B cell (primary cell): ENCODE data around the gene ARL5B. TPM values are rescaled to one million over a fixed set of nuclear protein-coding genes. Genes with fewer than 3 reads are reported as not detected.

Experiments used
- ATAC-seq: fragments of 200-7000 bp; cut with Tn5 transposase; one replicate; pipeline ENCODE4 v1.10.0; 2021; ENCODE audit warnings: low read depth, mild to moderate bottlenecking, moderate number of reproducible peaks, moderate library complexity
- CTCF ChIA-PET: fragments of 350-600 bp; sonication (Branson Sonifier 250); formaldehyde crosslinking; loops from one replicate; lab custom pipeline; 2021; ENCODE audit warnings: antibody characterized with exemption, inconsistent platforms; lab: Charles Lee
- POLR2A ChIA-PET: fragments of 350-600 bp; sonication (Branson Sonifier 250); formaldehyde crosslinking; loops from one replicate; lab custom pipeline; 2021; ENCODE audit warnings: antibody characterized with exemption; lab: Charles Lee
- DNase-seq: peaks from one replicate; pipeline ENCODE4 v3.0.0; 2013
- H2AFZ ChIP-seq: 2 replicates; pipeline ENCODE4 v1.6.1; 2012; ENCODE audit warnings: mild to moderate bottlenecking, low read depth, low read length; ENCODE audit not compliant: insufficient read depth, poor library complexity, severe bottlenecking
- H3K27ac ChIP-seq, 2 donors: 1 replicate in 1 of 2; 2 replicates in 1 of 2; pipeline ENCODE4 v1.5.1; 2012 to 2013; ENCODE audit warnings: low read length in 2 of 2, mild to moderate bottlenecking in 2 of 2, moderate library complexity in 1 of 2
- H3K27me3 ChIP-seq, 4 experiments: fragments of 200-600 bp in 1 of 4; sonication (generic) in 1 of 4; replicated peaks in 1 of 4; 1 replicate in 2 of 4; 2 replicates in 2 of 4; pipeline versions ENCODE4 v1.6.1 to v1.7.0; 2013 to 2016; ENCODE audit warnings: low read length in 3 of 4, mild to moderate bottlenecking in 2 of 4, mixed read lengths in 1 of 4, moderate library complexity in 1 of 4; ENCODE audit not compliant: insufficient read depth in 4 of 4, control insufficient read depth in 3 of 4; ENCODE audit errors: control extremely low read depth in 1 of 4
- H3K36me3 ChIP-seq, 2 experiments: replicated peaks in 1 of 2; 1 replicate in 1 of 2; 2 replicates in 1 of 2; pipeline versions ENCODE4 v1.6.1 to v1.7.1; 2013; ENCODE audit warnings: low read length in 1 of 2; ENCODE audit not compliant: insufficient read depth in 2 of 2, control insufficient read depth in 1 of 2; ENCODE audit errors: control extremely low read depth in 1 of 2, extremely low read depth in 1 of 2
- H3K4me1 ChIP-seq, 2 donors: fragments of 200-600 bp in 1 of 2; sonication (generic) in 1 of 2; 1 replicate in 1 of 2; 2 replicates in 1 of 2; pipeline versions ENCODE4 v1.5.1 to v1.6.1; 2013 to 2017; ENCODE audit warnings: low read length in 2 of 2; ENCODE audit not compliant: control insufficient read depth in 2 of 2, insufficient read depth in 2 of 2
- H3K4me2 ChIP-seq: replicated peaks from 2 replicates; pipeline ENCODE3; 2012; ENCODE audit warnings: mild to moderate bottlenecking, low read depth, low read length; ENCODE audit not compliant: poor library complexity, severe bottlenecking
- H3K4me3 ChIP-seq, 5 experiments: fragments of 200-600 bp in 1 of 5; sonication (generic) in 1 of 5; 1 replicate in 3 of 5; 2 replicates in 2 of 5; pipeline versions ENCODE4 v1.5.1 to v1.7.0; 2011 to 2016; ENCODE audit warnings: low read length in 4 of 5, mild to moderate bottlenecking in 4 of 5, low read depth in 2 of 5, control low read depth in 1 of 5, moderate library complexity in 1 of 5; ENCODE audit not compliant: insufficient read depth in 1 of 5; ENCODE audit errors: control extremely low read depth in 1 of 5, extremely low read depth in 1 of 5
- H3K79me2 ChIP-seq: fragments of 200-600 bp; sonication (generic); one replicate; pipeline ENCODE4 v1.6.0; 2016; ENCODE audit warnings: low read length; ENCODE audit not compliant: control insufficient read depth, insufficient read depth
- H3K9ac ChIP-seq: fragments of 200-600 bp; sonication (generic); 2 replicates; pipeline ENCODE4 v1.6.1; 2017; ENCODE audit warnings: mild to moderate bottlenecking, low read length, moderate library complexity
- H3K9me3 ChIP-seq, 3 donors: one replicate each; pipeline versions ENCODE4 v1.6.1 to v1.7.1; 2013; ENCODE audit warnings: low read length in 2 of 3; ENCODE audit not compliant: control insufficient read depth in 2 of 3, insufficient read depth in 1 of 3; ENCODE audit errors: control extremely low read depth in 1 of 3
- H4K20me1 ChIP-seq: 2 replicates; pipeline ENCODE4 v1.6.0; 2012; ENCODE audit warnings: mild to moderate bottlenecking, low read length; ENCODE audit not compliant: insufficient read depth, control insufficient read depth, poor library complexity, severe bottlenecking
- H3K27ac Mint-ChIP-seq: one replicate; pipeline ENCODE4 v1.8.0; 2021; ENCODE audit warnings: mixed read lengths
- H3K27me3 Mint-ChIP-seq: one replicate; pipeline ENCODE4 v1.8.0; 2021; ENCODE audit warnings: mixed read lengths
- H3K4me1 Mint-ChIP-seq: one replicate; pipeline ENCODE4 v1.8.0; 2021; ENCODE audit warnings: mixed read lengths
- H3K4me3 Mint-ChIP-seq: one replicate; pipeline ENCODE4 v1.8.0; 2021; ENCODE audit warnings: mixed read lengths
- H3K9me3 Mint-ChIP-seq: one replicate; pipeline ENCODE4 v1.8.0; 2022; ENCODE audit warnings: mixed read lengths; ENCODE audit not compliant: insufficient read depth
- EZH2 ChIP-seq: IDR thresholded peaks from 2 replicates; pipeline ENCODE4 v1.6.1; 2012; ENCODE audit warnings: borderline replicate concordance, low read depth, mild to moderate bottlenecking, moderate library complexity, low read length; ENCODE audit not compliant: insufficient read depth, poor library complexity, severe bottlenecking
- WGBS: methylation state at CpG from one replicate; pipeline ENCODE4 v1.1.5; 2013; ENCODE audit warnings: missing lambda C conversion rate; ENCODE audit not compliant: insufficient coverage; 5-methylcytosine and 5-hydroxymethylcytosine counted together
- intact Hi-C: fragments of 100-400 bp; cut with micrococcal nuclease; formaldehyde crosslinking; loops from one replicate; pipeline ENCODE4 v1.10.0; 2022
- polyA plus RNA-seq: library from polyadenylated mRNA; depleted of rRNA; stranded (reverse); fragments of >200 nt; gene quantifications from 2 replicates; pipeline ENCODE4 v1.2.3, GENCODE V29; 2012
- total RNA-seq, 2 donors: library from RNA; stranded (reverse); fragments of 120-200 nt in 1 of 2; gene quantifications; 1 replicate in 1 of 2; 2 replicates in 1 of 2; pipeline versions ENCODE4 v1.2.3 to v1.2.4, GENCODE V29; 2013 to 2022
- TF ChIP-seq, protein P1 (sequence below): fragments of 200-600 bp; IDR thresholded peaks from one replicate; pipeline ENCODE4 v1.8.0; 2022; ENCODE audit warnings: antibody characterized with exemption, mild to moderate bottlenecking

Gene ARL5B
- total and polyA plus RNA-seq, 2 donors (not counting 1 experiment from before 2014, with no cell fraction given), result 5.2 to 13.4 TPM

DNA sequence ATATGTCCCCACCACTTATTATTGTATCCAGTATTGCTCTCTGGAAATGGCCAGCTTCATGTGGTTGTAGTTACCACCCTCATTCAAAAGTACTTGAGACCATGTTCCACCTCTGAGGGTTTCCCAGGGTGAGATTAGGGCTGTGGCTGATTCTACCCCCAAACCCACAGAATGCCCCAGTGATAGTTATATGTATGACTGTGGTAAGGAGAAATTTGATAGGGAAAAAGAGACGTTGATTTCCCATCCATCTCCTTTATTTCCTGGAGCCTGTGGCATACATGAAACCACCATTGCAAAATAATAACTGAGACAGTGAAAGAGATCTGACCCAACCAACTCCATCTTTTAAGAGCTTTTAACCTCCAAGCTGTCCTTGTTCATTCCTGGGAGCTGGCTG, 25.2 kb downstream of the ARL5B start:
- Mint-ChIP-seq H3K4me1 (no peaks in the 10 kb centered on the region), H3K27ac (no peak overlapping the region), H3K9me3 (no peaks in the 10 kb centered on the region), H3K4me3 (no peak overlapping the region), H3K27me3 (peaks cover 3% of the 10 kb centered on the region)
- ChIA-PET CTCF (no interaction called here), POLR2A (no interaction called here)
- Histone ChIP-seq H2AFZ (no peak overlapping the region), H3K9me3 (no peaks in the 10 kb centered on the region), H3K27me3 (no peaks in the 10 kb centered on the region), H3K4me1 (no peaks in the 10 kb centered on the region), H3K4me2 (no peak overlapping the region), H3K79me2 (no peaks in the 10 kb centered on the region), H3K4me3 (no peak overlapping the region), H3K9ac (no peak overlapping the region), H3K27ac (no peak overlapping the region), H4K20me1 (no peaks in the 10 kb centered on the region), H3K36me3 (peaks cover 0 to 7% of the 10 kb centered on the region in 2 experiments)
- intact Hi-C loops, result no loop called here
- TF ChIP-seq EZH2, result no peak
- TF ChIP-seq, protein P1, sequence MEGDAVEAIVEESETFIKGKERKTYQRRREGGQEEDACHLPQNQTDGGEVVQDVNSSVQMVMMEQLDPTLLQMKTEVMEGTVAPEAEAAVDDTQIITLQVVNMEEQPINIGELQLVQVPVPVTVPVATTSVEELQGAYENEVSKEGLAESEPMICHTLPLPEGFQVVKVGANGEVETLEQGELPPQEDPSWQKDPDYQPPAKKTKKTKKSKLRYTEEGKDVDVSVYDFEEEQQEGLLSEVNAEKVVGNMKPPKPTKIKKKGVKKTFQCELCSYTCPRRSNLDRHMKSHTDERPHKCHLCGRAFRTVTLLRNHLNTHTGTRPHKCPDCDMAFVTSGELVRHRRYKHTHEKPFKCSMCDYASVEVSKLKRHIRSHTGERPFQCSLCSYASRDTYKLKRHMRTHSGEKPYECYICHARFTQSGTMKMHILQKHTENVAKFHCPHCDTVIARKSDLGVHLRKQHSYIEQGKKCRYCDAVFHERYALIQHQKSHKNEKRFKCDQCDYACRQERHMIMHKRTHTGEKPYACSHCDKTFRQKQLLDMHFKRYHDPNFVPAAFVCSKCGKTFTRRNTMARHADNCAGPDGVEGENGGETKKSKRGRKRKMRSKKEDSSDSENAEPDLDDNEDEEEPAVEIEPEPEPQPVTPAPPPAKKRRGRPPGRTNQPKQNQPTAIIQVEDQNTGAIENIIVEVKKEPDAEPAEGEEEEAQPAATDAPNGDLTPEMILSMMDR, result no peak
- DNase-seq (no peak), ATAC-seq (no peak)
- no CpG with 5 or more reads among the region's 1 CpG for WGBS

DNA sequence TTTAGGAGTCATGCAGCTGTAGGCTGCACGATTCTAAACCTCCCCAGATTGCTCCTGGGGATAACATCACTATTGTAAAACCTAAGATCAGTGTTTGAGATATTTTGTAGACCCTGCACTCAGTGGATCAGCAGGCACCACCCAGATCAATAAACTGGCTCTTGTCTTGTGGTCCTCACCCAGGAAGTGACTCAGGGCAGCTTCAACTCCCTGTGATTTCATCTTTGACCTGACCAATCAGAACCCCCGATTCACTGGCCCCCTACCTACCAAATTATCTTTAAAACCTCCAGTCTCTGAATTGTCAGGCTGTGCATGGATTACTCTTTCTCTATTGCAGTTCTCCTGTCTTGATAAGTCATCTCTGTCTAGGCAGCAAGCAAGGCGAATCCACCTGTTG, 25.7 kb downstream of the ARL5B start:
- no peaks in the 10 kb centered on the region for H3K9me3 Mint-ChIP-seq
- intact Hi-C loops, result no loop called here
- no peak for ATAC-seq

More for the DNA sequence above, 25.7 kb downstream of the ARL5B start:
- no peaks in the 10 kb centered on the region for H3K9me3 ChIP-seq
- no peaks in the 10 kb centered on the region for H4K20me1 ChIP-seq
- ChIA-PET CTCF (no interaction called here), POLR2A (no interaction called here)
- H3K9ac ChIP-seq, result no peak overlapping the region
- 88% methylated on average over 1 of the region's 3 CpGs for WGBS
- H3K4me3 Mint-ChIP-seq, result no peak overlapping the region
- no peak overlapping the region for H3K4me2 ChIP-seq
- no peak overlapping the region for H2AFZ ChIP-seq
- H3K4me1 ChIP-seq, result no peaks in the 10 kb centered on the region
- H3K27ac ChIP-seq, result no peak overlapping the region
- no peaks in the 10 kb centered on the region for H3K27me3 ChIP-seq
- H3K27ac Mint-ChIP-seq, result no peak overlapping the region
- no peaks in the 10 kb centered on the region for H3K4me1 Mint-ChIP-seq
- DNase-seq, result no peak
- H3K79me2 ChIP-seq, result no peaks in the 10 kb centered on the region
- H3K27me3 Mint-ChIP-seq, result peaks cover 3% of the 10 kb centered on the region
- no peak overlapping the region for H3K4me3 ChIP-seq
- H3K36me3 ChIP-seq, result peaks cover 0 to 7% of the 10 kb centered on the region in 2 experiments
- no peak for TF ChIP-seq EZH2
- TF ChIP-seq, protein P1, result no peak
